ENCODE measurements around the gene ARHGEF2. TPM values are rescaled to one million over a fixed set of nuclear protein-coding genes. Genes with fewer than 3 reads are reported as not detected.
A peak's percentile ranks its signal among the peaks of the same experiment; 100 is the strongest.

ARHGEF2 gene
- polyA plus RNA-seq = 10 to 100 TPM; 15.9 to 26.6 TPM

GRCh38 chr1:155978325-155978972 is at the start of gene ARHGEF2:
Gene ARHGEF2, minus strand, starts transcription at chr1:155978547. Its CDS starts 120 bp downstream, at chr1:155978427.
- H3K9me3 ChIP-seq (ENCODE audit: control insufficient read depth in 2 of 2, insufficient read depth in 1 of 2, low read depth in 1 of 2, low read length in 1 of 2) = no peaks in the 10 kb centered on the region
- peaks cover 0 to 25% of the 10 kb centered on the region in 2 donors for H3K4me1 ChIP-seq (ENCODE audit: control insufficient read depth in 2 of 2, insufficient read depth in 2 of 2, low read length in 1 of 2)
- 0% methylated on average over 32 to 52 of the region's 52 CpGs for WGBS, 2 donors
- H3K36me3 ChIP-seq (ENCODE audit: control insufficient read depth in 2 of 2, insufficient read depth in 2 of 2, low read length in 1 of 2) = no peaks in the 10 kb centered on the region
- no peaks in the 10 kb centered on the region for H3K27me3 ChIP-seq (ENCODE audit: control insufficient read depth in 1 of 2, insufficient read depth in 2 of 2, low read length in 2 of 2)
- H3K4me3 ChIP-seq (ENCODE audit: low read depth in 1 of 2, low read length in 2 of 2) = peak within 1 kb of the TSS; percentile 76 to 94
- peak within 1 kb of the TSS; percentile 91 to 93 for H3K27ac ChIP-seq (ENCODE audit: low read depth in 2 of 2, low read length in 1 of 2)

DNA sequence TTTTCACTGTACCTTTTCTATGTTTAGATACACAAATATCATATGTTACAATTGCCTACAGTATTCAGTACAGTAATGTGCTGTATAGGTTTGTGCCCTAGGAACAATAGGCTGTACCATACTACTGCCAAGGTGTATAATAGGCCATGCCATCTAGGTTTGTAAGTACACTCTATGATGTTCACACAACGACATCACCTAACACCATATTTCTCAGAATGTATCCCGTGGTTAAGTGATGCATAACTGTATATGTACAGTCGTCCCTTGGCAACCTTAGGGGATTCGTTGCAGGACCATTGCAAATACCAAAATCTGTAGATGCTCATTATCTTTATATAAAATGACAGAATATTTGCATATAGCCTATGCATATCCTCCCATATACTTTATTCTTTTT is 48.2 kb upstream of the ARHGEF2 start:
- Histone ChIP-seq H3K4me1 (ENCODE audit: control insufficient read depth in 2 of 2, insufficient read depth in 2 of 2, low read length in 1 of 2) (no peaks in the 10 kb centered on the region), H3K4me3 (ENCODE audit: low read depth in 1 of 2, low read length in 2 of 2) (no peak overlapping the region), H3K27ac (ENCODE audit: low read depth in 2 of 2, low read length in 1 of 2) (no peak overlapping the region), H3K9me3 (ENCODE audit: control insufficient read depth in 2 of 2, insufficient read depth in 1 of 2, low read depth in 1 of 2, low read length in 1 of 2) (no peaks in the 10 kb centered on the region), H3K36me3 (ENCODE audit: control insufficient read depth in 2 of 2, insufficient read depth in 2 of 2, low read length in 1 of 2) (no peaks in the 10 kb centered on the region), H3K27me3 (ENCODE audit: control insufficient read depth in 1 of 2, insufficient read depth in 2 of 2, low read length in 2 of 2) (no peaks in the 10 kb centered on the region)
- 87% methylated on average over 4 of the region's 4 CpGs for WGBS, 2 donors

GRCh38 chr1:156025876-156026275 is 47.5 kb upstream of the ARHGEF2 start:
- Histone ChIP-seq H3K4me1 (ENCODE audit: control insufficient read depth in 2 of 2, insufficient read depth in 2 of 2, low read length in 1 of 2) (no peaks in the 10 kb centered on the region), H3K27ac (ENCODE audit: low read depth in 2 of 2, low read length in 1 of 2) (no peak overlapping the region), H3K9me3 (ENCODE audit: control insufficient read depth in 2 of 2, insufficient read depth in 1 of 2, low read depth in 1 of 2, low read length in 1 of 2) (no peaks in the 10 kb centered on the region), H3K36me3 (ENCODE audit: control insufficient read depth in 2 of 2, insufficient read depth in 2 of 2, low read length in 1 of 2) (no peaks in the 10 kb centered on the region), H3K27me3 (ENCODE audit: control insufficient read depth in 1 of 2, insufficient read depth in 2 of 2, low read length in 2 of 2) (no peaks in the 10 kb centered on the region), H3K4me3 (ENCODE audit: low read depth in 1 of 2, low read length in 2 of 2) (no peak overlapping the region)
- WGBS, 2 donors = 18 to 19% methylated on average over 9 of the region's 9 CpGs

- 77 to 80% methylated on average over 5 of the region's 5 CpGs for WGBS, 2 donors
- Histone ChIP-seq H3K4me3 (ENCODE audit: low read depth in 1 of 2, low read length in 2 of 2) (no peak overlapping the region), H3K4me1 (ENCODE audit: control insufficient read depth in 2 of 2, insufficient read depth in 2 of 2, low read length in 1 of 2) (no peaks in the 10 kb centered on the region), H3K27ac (ENCODE audit: low read depth in 2 of 2, low read length in 1 of 2) (no peak overlapping the region), H3K27me3 (ENCODE audit: control insufficient read depth in 1 of 2, insufficient read depth in 2 of 2, low read length in 2 of 2) (no peaks in the 10 kb centered on the region), H3K9me3 (ENCODE audit: control insufficient read depth in 2 of 2, insufficient read depth in 1 of 2, low read depth in 1 of 2, low read length in 1 of 2) (no peaks in the 10 kb centered on the region), H3K36me3 (ENCODE audit: control insufficient read depth in 2 of 2, insufficient read depth in 2 of 2, low read length in 1 of 2) (no peaks in the 10 kb centered on the region)
These were observed 46.5 kb upstream of the ARHGEF2 start for GRCh38 chr1:156024801-156025200.

- Histone ChIP-seq H3K27me3 (ENCODE audit: control insufficient read depth in 1 of 2, insufficient read depth in 2 of 2, low read length in 2 of 2) (no peaks in the 10 kb centered on the region), H3K4me3 (ENCODE audit: low read depth in 1 of 2, low read length in 2 of 2) (no peak overlapping the region), H3K4me1 (ENCODE audit: control insufficient read depth in 2 of 2, insufficient read depth in 2 of 2, low read length in 1 of 2) (no peaks in the 10 kb centered on the region), H3K36me3 (ENCODE audit: control insufficient read depth in 2 of 2, insufficient read depth in 2 of 2, low read length in 1 of 2) (peaks cover 1 to 4% of the 10 kb centered on the region in 2 donors), H3K27ac (ENCODE audit: low read depth in 2 of 2, low read length in 1 of 2) (no peak overlapping the region), H3K9me3 (ENCODE audit: control insufficient read depth in 2 of 2, insufficient read depth in 1 of 2, low read depth in 1 of 2, low read length in 1 of 2) (no peaks in the 10 kb centered on the region)
- WGBS, 2 donors = 66 to 81% methylated on average over 2 of the region's 2 CpGs
These were observed 43.6 kb upstream of the ARHGEF2 start for GRCh38 chr1:156021954-156022353.

- peak overlapping the region in 1 of 2 donors; percentile 96 for H3K4me3 ChIP-seq (ENCODE audit: low read depth in 1 of 2, low read length in 2 of 2)
- 2 to 4% methylated on average over 4 of the region's 4 CpGs for WGBS, 2 donors
These were observed 42.7 kb upstream of the ARHGEF2 start for GRCh38 chr1:156021093-156021428.

GRCh38 chr1:156020293-156021092 is 42.1 kb upstream of the ARHGEF2 start, which contains the start of gene SSR2:
Gene SSR2, minus strand, starts transcription at chr1:156020951. Its CDS starts 784 bp downstream, at chr1:156020167.
- WGBS, 2 donors = 0% methylated on average over 45 of the region's 45 CpGs
- H3K4me1 ChIP-seq (ENCODE audit: control insufficient read depth in 2 of 2, insufficient read depth in 2 of 2, low read length in 1 of 2) = no peaks in the 10 kb centered on the region
- peak within 1 kb of the TSS; percentile 71 to 96 for H3K4me3 ChIP-seq (ENCODE audit: low read depth in 1 of 2, low read length in 2 of 2)
- no peaks in the 10 kb centered on the region for H3K27me3 ChIP-seq (ENCODE audit: control insufficient read depth in 1 of 2, insufficient read depth in 2 of 2, low read length in 2 of 2)
- peak within 1 kb of the TSS; percentile 64 to 94 for H3K27ac ChIP-seq (ENCODE audit: low read depth in 2 of 2, low read length in 1 of 2)
- H3K36me3 ChIP-seq (ENCODE audit: control insufficient read depth in 2 of 2, insufficient read depth in 2 of 2, low read length in 1 of 2) = peaks cover 3 to 4% of the 10 kb centered on the region in 2 donors
- no peaks in the 10 kb centered on the region for H3K9me3 ChIP-seq (ENCODE audit: control insufficient read depth in 2 of 2, insufficient read depth in 1 of 2, low read depth in 1 of 2, low read length in 1 of 2)

More at GRCh38 chr1:156021093-156021428, 42.7 kb upstream of the ARHGEF2 start:
- no peak overlapping the region for H3K27ac ChIP-seq (ENCODE audit: low read depth in 2 of 2, low read length in 1 of 2)
- no peaks in the 10 kb centered on the region for H3K9me3 ChIP-seq (ENCODE audit: control insufficient read depth in 2 of 2, insufficient read depth in 1 of 2, low read depth in 1 of 2, low read length in 1 of 2)
- no peaks in the 10 kb centered on the region for H3K27me3 ChIP-seq (ENCODE audit: control insufficient read depth in 1 of 2, insufficient read depth in 2 of 2, low read length in 2 of 2)
- H3K36me3 ChIP-seq (ENCODE audit: control insufficient read depth in 2 of 2, insufficient read depth in 2 of 2, low read length in 1 of 2) = peaks cover 3 to 4% of the 10 kb centered on the region in 2 donors
- no peaks in the 10 kb centered on the region for H3K4me1 ChIP-seq (ENCODE audit: control insufficient read depth in 2 of 2, insufficient read depth in 2 of 2, low read length in 1 of 2)

DNA sequence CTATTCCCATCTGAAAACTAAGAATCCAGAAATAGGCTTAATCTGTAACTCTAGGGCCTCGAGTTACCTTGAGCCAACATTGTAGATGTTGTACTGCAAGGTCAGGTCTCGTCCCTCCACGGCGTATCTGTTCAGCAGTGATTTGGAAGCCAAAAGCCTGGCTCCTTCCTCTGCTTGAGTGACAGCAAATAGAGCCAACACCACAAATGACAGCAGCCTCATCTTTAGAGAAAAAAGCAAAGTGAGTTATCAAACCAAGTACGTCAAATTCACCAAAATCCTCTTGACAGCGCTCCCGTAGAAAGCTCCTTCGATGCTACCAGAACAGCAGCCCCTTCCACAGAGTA is 41.6 kb upstream of the ARHGEF2 start:
- 38 to 48% methylated on average over 8 of the region's 8 CpGs for WGBS, 2 donors

GRCh38 chr1:156014829-156015228 is 36.5 kb upstream of the ARHGEF2 start:
- no peaks in the 10 kb centered on the region for H3K4me1 ChIP-seq (ENCODE audit: control insufficient read depth in 2 of 2, insufficient read depth in 2 of 2, low read length in 1 of 2)
- no peaks in the 10 kb centered on the region for H3K9me3 ChIP-seq (ENCODE audit: control insufficient read depth in 2 of 2, insufficient read depth in 1 of 2, low read depth in 1 of 2, low read length in 1 of 2)
- 93% methylated on average over 7 of the region's 7 CpGs for WGBS, 2 donors
- H3K4me3 ChIP-seq (ENCODE audit: low read depth in 1 of 2, low read length in 2 of 2) = no peak overlapping the region
- no peak overlapping the region for H3K27ac ChIP-seq (ENCODE audit: low read depth in 2 of 2, low read length in 1 of 2)
- H3K36me3 ChIP-seq (ENCODE audit: control insufficient read depth in 2 of 2, insufficient read depth in 2 of 2, low read length in 1 of 2) = peaks cover 23 to 28% of the 10 kb centered on the region in 2 donors
- no peaks in the 10 kb centered on the region for H3K27me3 ChIP-seq (ENCODE audit: control insufficient read depth in 1 of 2, insufficient read depth in 2 of 2, low read length in 2 of 2)

More for the DNA sequence above, 41.6 kb upstream of the ARHGEF2 start:
- H3K4me1 ChIP-seq (ENCODE audit: control insufficient read depth in 2 of 2, insufficient read depth in 2 of 2, low read length in 1 of 2) = no peaks in the 10 kb centered on the region
- H3K9me3 ChIP-seq (ENCODE audit: control insufficient read depth in 2 of 2, insufficient read depth in 1 of 2, low read depth in 1 of 2, low read length in 1 of 2) = no peaks in the 10 kb centered on the region
- peaks cover 6 to 7% of the 10 kb centered on the region in 2 donors for H3K36me3 ChIP-seq (ENCODE audit: control insufficient read depth in 2 of 2, insufficient read depth in 2 of 2, low read length in 1 of 2)
- no peaks in the 10 kb centered on the region for H3K27me3 ChIP-seq (ENCODE audit: control insufficient read depth in 1 of 2, insufficient read depth in 2 of 2, low read length in 2 of 2)
- no peak overlapping the region for H3K27ac ChIP-seq (ENCODE audit: low read depth in 2 of 2, low read length in 1 of 2)
- peak overlapping the region; percentile 71 to 96 for H3K4me3 ChIP-seq (ENCODE audit: low read depth in 1 of 2, low read length in 2 of 2)

Measured in esophagus (tissue), 2 donors.